H1 (cell line): ENCODE results near the gene EGFR. TPM values are rescaled to one million over a fixed set of nuclear protein-coding genes. Genes with fewer than 3 reads are reported as not detected.

Source experiments
- CTCF ChIA-PET: fragments of 300-600 bp; sonication (Branson Sonifier 250); formaldehyde crosslinking; loops from one replicate; lab custom pipeline; 2021; ENCODE audit not compliant: partially characterized antibody; lab: Charles Lee
- POLR2A ChIA-PET: fragments of 300-600 bp; sonication (Branson Sonifier 250); formaldehyde crosslinking; loops from one replicate; lab custom pipeline; 2021; ENCODE audit warnings: inconsistent platforms; ENCODE audit not compliant: partially characterized antibody; lab: Charles Lee
- DNase-seq, 2 experiments: peaks; one replicate each; pipeline versions ENCODE4 v3.0.0 to v3.0.0-alpha.2; 2010 to 2022; ENCODE audit warnings: low spot score in 2 of 2, low read depth in 1 of 2, mixed read lengths in 1 of 2
- FAIRE-seq: peaks from 2 replicates; lab custom pipeline; 2011; peaks lifted over from hg19 to GRCh38; lab: Jason Lieb, UNC
- H2AFZ ChIP-seq: 2 replicates; pipeline ENCODE4 v1.8.1; 2012; ENCODE audit warnings: low read length, inconsistent platforms
- H2AK5ac ChIP-seq: 2 replicates; pipeline ENCODE4 v1.6.1; 2013; ENCODE audit warnings: low read depth, low read length
- H2BK120ac ChIP-seq: replicated peaks from 2 replicates; pipeline ENCODE3; 2013; ENCODE audit warnings: low read depth, low read length, inconsistent platforms
- H2BK12ac ChIP-seq: 2 replicates; pipeline ENCODE4 v1.6.1; 2013; ENCODE audit warnings: low read depth, low read length
- H2BK15ac ChIP-seq: 2 replicates; pipeline ENCODE4 v1.6.1; 2013; ENCODE audit warnings: low read length
- H2BK20ac ChIP-seq: 2 replicates; pipeline ENCODE4 v1.6.1; 2013; ENCODE audit warnings: low read length
- H2BK5ac ChIP-seq: 2 replicates; pipeline ENCODE4 v1.6.1; 2013; ENCODE audit warnings: low read depth, low read length
- H3K14ac ChIP-seq: 2 replicates; pipeline ENCODE4 v1.6.1; 2013; ENCODE audit warnings: inconsistent platforms; ENCODE audit not compliant: insufficient read length
- H3K18ac ChIP-seq: 2 replicates; pipeline ENCODE4 v1.6.1; 2013; ENCODE audit warnings: low read length; ENCODE audit errors: extremely low read depth
- H3K23ac ChIP-seq: 2 replicates; pipeline ENCODE4 v1.6.1; 2013; ENCODE audit warnings: inconsistent platforms; ENCODE audit not compliant: insufficient read length
- H3K23me2 ChIP-seq: 2 replicates; pipeline ENCODE4 v1.6.1; 2013; ENCODE audit warnings: low read depth, low read length
- H3K27ac ChIP-seq: 2 replicates; pipeline ENCODE4 v1.6.1; 2011; ENCODE audit warnings: low read depth, low read length, inconsistent platforms
- H3K27me3 ChIP-seq, 4 experiments: replicated peaks in 1 of 4; 1 replicate in 1 of 4; 2 replicates in 3 of 4; pipeline versions ENCODE4 v1.6.1 to v1.8.1; 2011 to 2013; ENCODE audit warnings: low read length in 3 of 4, mild to moderate bottlenecking in 3 of 4, inconsistent platforms in 2 of 4, mixed read lengths in 2 of 4, moderate library complexity in 1 of 4; ENCODE audit not compliant: control insufficient read depth in 3 of 4, insufficient read depth in 3 of 4; ENCODE audit errors: extremely low read depth in 1 of 4
- H3K36me3 ChIP-seq, 4 experiments: 2 replicates each; pipeline versions ENCODE4 v1.6.1 to v1.8.1; 2011 to 2013; ENCODE audit warnings: mild to moderate bottlenecking in 4 of 4, low read length in 3 of 4, moderate library complexity in 2 of 4, control low read depth in 1 of 4, inconsistent platforms in 1 of 4; ENCODE audit not compliant: insufficient read depth in 4 of 4, control insufficient read depth in 2 of 4
- H3K4ac ChIP-seq: replicated peaks from 2 replicates; pipeline ENCODE3; 2013; ENCODE audit warnings: low read length, low read depth, mixed read lengths, inconsistent platforms; ENCODE audit not compliant: insufficient read length
- H3K4me1 ChIP-seq, 4 experiments: replicated peaks in 1 of 4; 1 replicate in 1 of 4; 2 replicates in 3 of 4; pipeline versions ENCODE4 v1.6.1 to v1.8.1; 2011 to 2013; ENCODE audit warnings: low read length in 3 of 4, inconsistent platforms in 2 of 4, mixed read lengths in 1 of 4; ENCODE audit not compliant: insufficient read depth in 4 of 4, control insufficient read depth in 3 of 4
- H3K4me2 ChIP-seq, 2 experiments: 2 replicates each; pipeline versions ENCODE4 v1.6.1 to v1.8.1; 2011 to 2013; ENCODE audit warnings: low read depth in 2 of 2, low read length in 2 of 2, control low read depth in 1 of 2, inconsistent platforms in 1 of 2, mild to moderate bottlenecking in 1 of 2; ENCODE audit not compliant: insufficient read depth in 1 of 2
- H3K4me3 ChIP-seq, 4 experiments: fragments of 200-600, 300-600 bp in 1 of 4; sonication (generic), shearing (Covaris generic), sonication (Bioruptor Twin) in 1 of 4; 2 replicates each; pipeline versions ENCODE4 v1.5.1 to v1.8.1; 2011 to 2016; ENCODE audit warnings: low read length in 4 of 4, low read depth in 3 of 4, control low read depth in 2 of 4, inconsistent platforms in 2 of 4, mild to moderate bottlenecking in 2 of 4, mixed read lengths in 1 of 4, moderate library complexity in 1 of 4; ENCODE audit not compliant: insufficient read depth in 2 of 4; ENCODE audit errors: extremely low read depth in 1 of 4
- H3K56ac ChIP-seq: replicated peaks from 2 replicates; pipeline ENCODE3; 2013; ENCODE audit warnings: low read depth, mild to moderate bottlenecking, mixed read lengths, low read length, inconsistent platforms; ENCODE audit not compliant: insufficient read length
- H3K79me1 ChIP-seq: 2 replicates; pipeline ENCODE4 v1.6.1; 2013; ENCODE audit warnings: low read depth, low read length, control low read depth
- H3K79me2 ChIP-seq, 2 experiments: 2 replicates each; pipeline versions ENCODE4 v1.6.1 to v1.8.1; 2012 to 2013; ENCODE audit warnings: low read length in 2 of 2, mild to moderate bottlenecking in 2 of 2, inconsistent platforms in 1 of 2; ENCODE audit not compliant: insufficient read depth in 2 of 2, control insufficient read depth in 1 of 2
- H3K9ac ChIP-seq, 4 experiments: replicated peaks in 1 of 4; 1 replicate in 1 of 4; 2 replicates in 3 of 4; pipeline versions ENCODE4 v1.6.1 to v1.8.1; 2011 to 2013; ENCODE audit warnings: low read depth in 3 of 4, low read length in 3 of 4, control low read depth in 2 of 4, mild to moderate bottlenecking in 2 of 4, moderate library complexity in 2 of 4, inconsistent platforms in 1 of 4; ENCODE audit errors: extremely low read depth in 1 of 4
- H3K9me3 ChIP-seq, 2 experiments: 2 replicates each; pipeline versions ENCODE4 v1.6.1 to v1.8.1; 2012 to 2013; ENCODE audit warnings: mild to moderate bottlenecking in 2 of 2, moderate library complexity in 2 of 2, control low read depth in 1 of 2, inconsistent platforms in 1 of 2, low read depth in 1 of 2, low read length in 1 of 2, mixed read lengths in 1 of 2; ENCODE audit not compliant: insufficient read depth in 2 of 2
- H4K20me1 ChIP-seq, 2 experiments: replicated peaks in 1 of 2; 2 replicates each; pipeline versions ENCODE3 to v1.8.1; 2011 to 2013; ENCODE audit warnings: inconsistent platforms in 2 of 2, low read length in 2 of 2, mild to moderate bottlenecking in 1 of 2; ENCODE audit not compliant: insufficient read depth in 2 of 2, control insufficient read depth in 1 of 2
- H4K5ac ChIP-seq: 2 replicates; pipeline ENCODE4 v1.6.1; 2013; ENCODE audit warnings: low read length, low read depth, mixed read lengths, inconsistent platforms; ENCODE audit not compliant: insufficient read length
- H4K8ac ChIP-seq: 2 replicates; pipeline ENCODE4 v1.8.0; 2013; ENCODE audit warnings: mild to moderate bottlenecking, moderate library complexity, low read length, inconsistent platforms; ENCODE audit not compliant: insufficient read depth; ENCODE audit errors: extremely low read depth
- H4K91ac ChIP-seq: replicated peaks from 2 replicates; pipeline ENCODE3; 2013; ENCODE audit warnings: low read length, mixed read lengths, inconsistent platforms; ENCODE audit not compliant: insufficient read length
- CBX5 ChIP-seq: fragments of 300-800, 300-1000 bp; sonication (generic); IDR thresholded peaks from 2 replicates; pipeline ENCODE4 v1.7.1; 2016; ENCODE audit warnings: antibody characterized with exemption, low read length, low read depth
- CTCF ChIP-seq, 3 experiments: IDR thresholded peaks; 1 replicate in 2 of 3; 2 replicates in 1 of 3; pipeline versions ENCODE4 v1.5.1 to v1.6.1; 2011; ENCODE audit warnings: low read length in 3 of 3, mild to moderate bottlenecking in 3 of 3, inconsistent platforms in 2 of 3, low read depth in 1 of 3, moderate library complexity in 1 of 3; ENCODE audit not compliant: insufficient read depth in 1 of 3; ENCODE audit errors: control extremely low read depth in 1 of 3
- FOSL1 ChIP-seq: IDR thresholded peaks from 2 replicates; pipeline ENCODE4 v1.6.1; 2011; ENCODE audit warnings: mild to moderate bottlenecking, low read depth, low read length, moderate library complexity; ENCODE audit not compliant: insufficient read depth
- GABPA ChIP-seq: IDR thresholded peaks from 2 replicates; pipeline ENCODE4 v1.6.1; 2011; ENCODE audit warnings: mild to moderate bottlenecking, low read length, moderate library complexity, borderline replicate concordance; ENCODE audit not compliant: insufficient read depth
- JUND ChIP-seq: IDR thresholded peaks from 2 replicates; pipeline ENCODE4 v1.6.1; 2011; ENCODE audit warnings: mild to moderate bottlenecking, improper control_type of control experiment, low read length
- PHF8 ChIP-seq: fragments of 200-600 bp; sonication (generic); conservative IDR thresholded peaks from 2 replicates; pipeline ENCODE4 v1.7.1; 2012; ENCODE audit warnings: low read depth, mild to moderate bottlenecking, inconsistent platforms, low read length, moderate library complexity
- SIX5 ChIP-seq: IDR thresholded peaks from 2 replicates; pipeline ENCODE4 v1.6.1; 2011; ENCODE audit warnings: mild to moderate bottlenecking, low read depth, low read length
- SP4 ChIP-seq: IDR thresholded peaks from 2 replicates; pipeline ENCODE4 v1.6.1; 2012; ENCODE audit warnings: low read length, inconsistent platforms
- SUZ12 ChIP-seq: fragments of 200-600 bp; sonication (generic); IDR thresholded peaks from 2 replicates; pipeline ENCODE4 v1.6.1; 2012; ENCODE audit warnings: mild to moderate bottlenecking, inconsistent platforms, low read length, moderate library complexity, mixed read lengths
- TBP ChIP-seq: IDR thresholded peaks from 2 replicates; pipeline ENCODE4 v1.6.1; 2011; ENCODE audit warnings: low read depth, low read length, improper control_type of control experiment
- WGBS, 2 experiments: shearing (Covaris generic) in 1 of 2; methylation state at CpG; one replicate each; pipeline versions ENCODE4 v1.1.6 to v1.1.7; 2013 to 2015; ENCODE audit warnings: low lambda C conversion rate in 2 of 2, mixed read lengths in 2 of 2, inconsistent platforms in 1 of 2, low coverage in 1 of 2, missing lambda C conversion rate in 1 of 2; ENCODE audit not compliant: insufficient replicate concordance in 2 of 2, insufficient coverage in 1 of 2, insufficient read length in 1 of 2; ENCODE audit errors: extremely low coverage in 1 of 2, missing lambda C conversion rate in 1 of 2; 5-methylcytosine and 5-hydroxymethylcytosine counted together
- polyA plus RNA-seq, 7 experiments: library from polyadenylated mRNA; depleted of rRNA in 3 of 7; stranded (reverse) in 5 of 7; unstranded in 2 of 7; fragments of >200 nt in 5 of 7; fragments of 200-250 nt in 2 of 7; gene quantifications; 1 replicate in 5 of 7; 2 replicates in 1 of 7; 4 replicates in 1 of 7; pipeline versions ENCODE4 v1.2.1 to v1.2.3, GENCODE V29; 2011 to 2013; ENCODE audit warnings: missing spikeins in 2 of 7, mixed read lengths in 2 of 7
- total RNA-seq: library from RNA; stranded (reverse); fragmentation: NEBNext Ultra II Directional; extraction: Animal tissue kit (Norgen Biotek cat#: 25700); gene quantifications from 2 replicates; pipeline ENCODE4 v1.2.1, GENCODE V29; 2021

Gene EGFR
- total and polyA plus RNA-seq, 2 of the 8 experiments (the other 6 are each of a cell fraction or from before 2014, with no cell fraction given) = 1.9 to 5.8 TPM

- Histone ChIP-seq H2AFZ (no peak overlapping the region), H3K23ac (no peak overlapping the region), H3K4ac (no peak overlapping the region), H3K14ac (no peak overlapping the region), H3K4me1 (peaks cover 0 to 12% (median 8%) of the 10 kb centered on the region in 4 experiments; a peak in 4 of 7 replicates), H3K9me3 (no peaks in the 10 kb centered on the region), H3K36me3 (no peaks in the 10 kb centered on the region), H3K79me2 (no peaks in the 10 kb centered on the region), H3K56ac (no peak overlapping the region), H4K20me1 (no peaks in the 10 kb centered on the region), H2BK12ac (no peak overlapping the region), H2BK20ac (no peak overlapping the region), H3K27me3 (no peaks in the 10 kb centered on the region), H4K91ac (no peak overlapping the region), H3K23me2 (no peaks in the 10 kb centered on the region; the same call in 1 of the 2 replicates), H3K4me2 (peak overlapping the region; percentile 10 to 56; a peak in 3 of 4 replicates), H4K8ac (no peak overlapping the region), H3K18ac (no peak overlapping the region), H3K79me1 (no peaks in the 10 kb centered on the region), H2BK120ac (no peak overlapping the region), H4K5ac (no peak overlapping the region), H2BK15ac (no peak overlapping the region), H2BK5ac (no peak overlapping the region), H3K4me3 (no peak overlapping the region), H3K27ac (no peak overlapping the region), H3K9ac (no peak overlapping the region), H2AK5ac (no peak overlapping the region)
- ChIA-PET POLR2A (interaction anchor here (0.9 to 1.4 kb wide), 3 partner anchors 66 to 351 kb away, joined by 3 to 4 read pairs (median 4); partner anchors contain the start of gene SEC61G), CTCF (interaction anchor here (0.6 to 2.4 kb wide), 6 partner anchors 11 to 554 kb away, joined by 3 to 7 read pairs (median 4); no protein-coding TSS in a partner anchor)
- WGBS, 2 experiments = 49% methylated on average over 8 of the region's 8 CpGs; no CpG with 5 or more reads in 1 of the 2 experiments
- FAIRE-seq = no peak
- DNase-seq = no peak
- no peak for TF ChIP-seq SP4
- no peak for TF ChIP-seq JUND
- no peak for TF ChIP-seq TBP
- no peak for TF ChIP-seq CTCF (IDR thresholded peaks at IDR 0.05; ENCODE audit: control extremely low read depth in 1 of 3, insufficient read depth in 1 of 3, low read depth in 1 of 3, low read length in 3 of 3)
- no peak for TF ChIP-seq GABPA
- TF ChIP-seq SUZ12 = no peak
- TF ChIP-seq SIX5 = no peak
- TF ChIP-seq FOSL1 = no peak
- TF ChIP-seq PHF8 = no peak
- TF ChIP-seq CBX5 = no peak
These were observed 90.8 kb downstream of the EGFR start for GRCh38 chr7:55109404-55110167.
